Esophagus muscularis mucosa (tissue), 4 donors: ENCODE results near the gene EXO5. TPM values are rescaled to one million over a fixed set of nuclear protein-coding genes. Genes with fewer than 3 reads are reported as not detected.
A peak's percentile ranks its signal among the peaks of the same experiment; 100 is the strongest.

Experiments used
- DNase-seq: peaks from one replicate; pipeline ENCODE4 v3.0.0-alpha.2; 2017; ENCODE audit errors: extremely low spot score
- H3K27ac ChIP-seq, 4 donors: fragments of 200-600 bp; sonication (generic); replicated peaks in 1 of 4; 1 replicate in 3 of 4; 2 replicates in 1 of 4; pipeline ENCODE4 v1.5.1; 2016 to 2019; ENCODE audit warnings: mild to moderate bottlenecking in 1 of 4
- H3K27me3 ChIP-seq, 4 donors: fragments of 200-600 bp; sonication (generic); one replicate each; pipeline versions ENCODE4 v1.5.1 to v1.6.0; 2016 to 2019
- H3K36me3 ChIP-seq, 4 donors: fragments of 200-600 bp; sonication (generic); one replicate each; pipeline ENCODE4 v1.5.1; 2016 to 2019
- H3K4me1 ChIP-seq, 4 donors: fragments of 200-600 bp; sonication (generic); one replicate each; pipeline ENCODE4 v1.5.1; 2016 to 2019
- H3K4me3 ChIP-seq, 4 donors: fragments of 200-600 bp; sonication (generic); 1 replicate in 2 of 4; 2 replicates in 2 of 4; pipeline ENCODE4 v1.5.1; 2016 to 2019; ENCODE audit warnings: mild to moderate bottlenecking in 4 of 4, moderate library complexity in 1 of 4
- H3K9me3 ChIP-seq, 4 donors: fragments of 200-600 bp; sonication (generic); 1 replicate in 3 of 4; 2 replicates in 1 of 4; pipeline ENCODE4 v1.5.1; 2016 to 2019
- EP300 ChIP-seq: sonication (generic); formaldehyde crosslinking; IDR thresholded peaks from one replicate; pipeline ENCODE4 v1.6.1; 2017; ENCODE audit warnings: antibody characterized with exemption
- POLR2A ChIP-seq: fragments of 450-650 bp; IDR thresholded peaks from one replicate; pipeline ENCODE4 v1.6.1; 2017; ENCODE audit warnings: antibody characterized with exemption, moderate library complexity, mild to moderate bottlenecking, low read depth
- POLR2AphosphoS5 ChIP-seq, 2 donors: sonication (generic); formaldehyde crosslinking; IDR thresholded peaks; one replicate each; pipeline ENCODE4 v1.6.1; 2017; ENCODE audit warnings: antibody characterized with exemption in 2 of 2
- WGBS: methylation state at CpG from one replicate; pipeline ENCODE4 v1.1.5; 2018; 5-methylcytosine and 5-hydroxymethylcytosine counted together
- intact Hi-C: fragments of 100-400 bp; cut with DNase I; formaldehyde crosslinking; loops from one replicate; pipeline ENCODE4 v1.15.1; 2023
- total RNA-seq, 4 donors: library from RNA; depleted of rRNA; stranded (reverse); fragments of >200 nt; gene quantifications; one replicate each; pipeline versions ENCODE4 v1.1.0 to v1.2.1, GENCODE V29; 2016
- TF ChIP-seq, protein P1 (sequence below), 3 experiments: fragments of 200-600 bp in 2 of 3; fragments of 450-650 bp in 1 of 3; sonication (generic) in 2 of 3; IDR thresholded peaks; one replicate each; pipeline ENCODE4 v1.5.1; 2017 to 2019; ENCODE audit warnings: antibody characterized with exemption in 3 of 3, mild to moderate bottlenecking in 2 of 3, moderate library complexity in 1 of 3

Gene EXO5
- total RNA-seq, 4 donors from 2014 or later: 4.6 to 10.2 (median 6.7) TPM

DNA sequence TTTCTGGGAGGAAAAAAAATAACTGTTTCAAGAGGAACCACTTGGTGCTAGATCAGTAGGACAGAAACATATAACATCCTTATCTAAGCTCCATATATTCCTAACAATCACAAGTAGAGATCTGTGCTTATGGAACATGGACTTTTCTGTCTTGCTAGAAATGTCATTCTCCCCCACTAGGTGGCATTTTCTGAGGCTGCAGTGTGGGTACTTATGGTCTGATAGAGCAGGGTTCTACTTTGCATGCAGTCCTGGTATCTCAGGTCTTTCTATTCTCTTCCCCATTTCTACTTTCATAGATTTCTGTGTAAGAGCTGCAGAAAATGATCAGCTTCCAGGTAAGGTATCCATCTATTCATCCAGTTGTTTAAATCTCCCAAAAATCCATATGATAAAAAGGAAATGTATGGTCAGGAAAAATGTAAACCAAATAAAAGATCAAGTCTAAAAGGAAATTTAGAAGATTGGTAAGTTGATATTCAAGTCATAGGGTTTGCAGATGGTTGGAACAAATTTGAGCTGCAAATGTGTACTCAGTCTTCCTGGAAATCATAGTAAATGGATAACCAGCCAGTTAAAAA is 24.4 kb downstream of the EXO5 start:
- intact Hi-C loops: no loop called here
- Histone ChIP-seq H3K4me3 (peak overlapping the region in 1 of 4 donors; percentile 67), H3K27me3 (peaks cover 0 to 4% (median 0%) of the 10 kb centered on the region in 4 donors), H3K36me3 (peaks cover 0 to 13% (median 0%) of the 10 kb centered on the region in 4 donors), H3K9me3 (no peaks in the 10 kb centered on the region), H3K4me1 (peaks cover 18 to 22% (median 21%) of the 10 kb centered on the region in 4 donors), H3K27ac (no peak overlapping the region)
- TF ChIP-seq, protein P1, sequence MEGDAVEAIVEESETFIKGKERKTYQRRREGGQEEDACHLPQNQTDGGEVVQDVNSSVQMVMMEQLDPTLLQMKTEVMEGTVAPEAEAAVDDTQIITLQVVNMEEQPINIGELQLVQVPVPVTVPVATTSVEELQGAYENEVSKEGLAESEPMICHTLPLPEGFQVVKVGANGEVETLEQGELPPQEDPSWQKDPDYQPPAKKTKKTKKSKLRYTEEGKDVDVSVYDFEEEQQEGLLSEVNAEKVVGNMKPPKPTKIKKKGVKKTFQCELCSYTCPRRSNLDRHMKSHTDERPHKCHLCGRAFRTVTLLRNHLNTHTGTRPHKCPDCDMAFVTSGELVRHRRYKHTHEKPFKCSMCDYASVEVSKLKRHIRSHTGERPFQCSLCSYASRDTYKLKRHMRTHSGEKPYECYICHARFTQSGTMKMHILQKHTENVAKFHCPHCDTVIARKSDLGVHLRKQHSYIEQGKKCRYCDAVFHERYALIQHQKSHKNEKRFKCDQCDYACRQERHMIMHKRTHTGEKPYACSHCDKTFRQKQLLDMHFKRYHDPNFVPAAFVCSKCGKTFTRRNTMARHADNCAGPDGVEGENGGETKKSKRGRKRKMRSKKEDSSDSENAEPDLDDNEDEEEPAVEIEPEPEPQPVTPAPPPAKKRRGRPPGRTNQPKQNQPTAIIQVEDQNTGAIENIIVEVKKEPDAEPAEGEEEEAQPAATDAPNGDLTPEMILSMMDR (IDR thresholded peaks at IDR 0.05): peak; percentile 38 to 59 (median 40)
- TF ChIP-seq POLR2AphosphoS5 (IDR thresholded peaks at IDR 0.05): no peak
- no peak for DNase-seq

DNA sequence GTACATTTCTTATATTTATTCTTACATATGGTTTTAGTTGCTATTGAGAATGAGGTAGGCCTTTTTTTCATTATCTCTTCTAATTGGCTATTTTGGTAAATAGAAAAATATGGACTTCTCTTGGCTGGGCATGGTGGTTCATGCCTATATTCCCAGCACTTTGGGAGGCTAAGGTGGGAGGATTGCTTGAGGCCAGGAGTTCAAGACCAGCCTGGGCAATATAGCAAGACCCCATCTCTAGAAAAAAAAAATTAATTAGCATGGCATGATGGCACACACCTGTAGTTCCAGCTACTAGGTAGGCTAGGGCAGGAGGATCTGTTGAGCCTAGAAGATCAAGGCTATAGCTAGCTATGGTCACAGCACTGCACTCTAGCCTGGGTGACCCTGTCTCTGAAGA is 26.0 kb downstream of the EXO5 start:
- Histone ChIP-seq H3K9me3 (no peaks in the 10 kb centered on the region), H3K36me3 (peaks cover 0 to 13% (median 2%) of the 10 kb centered on the region in 4 donors), H3K4me3 (no peak overlapping the region), H3K27me3 (peaks cover 0 to 4% (median 0%) of the 10 kb centered on the region in 4 donors), H3K4me1 (peaks cover 18 to 22% (median 21%) of the 10 kb centered on the region in 4 donors), H3K27ac (no peak overlapping the region)
- no peak for DNase-seq
- intact Hi-C loops: no loop called here
- no peak for TF ChIP-seq POLR2A
- TF ChIP-seq EP300: no peak
- TF ChIP-seq, protein P1 (IDR thresholded peaks at IDR 0.05): no peak
- TF ChIP-seq POLR2AphosphoS5 (IDR thresholded peaks at IDR 0.05): no peak

DNA sequence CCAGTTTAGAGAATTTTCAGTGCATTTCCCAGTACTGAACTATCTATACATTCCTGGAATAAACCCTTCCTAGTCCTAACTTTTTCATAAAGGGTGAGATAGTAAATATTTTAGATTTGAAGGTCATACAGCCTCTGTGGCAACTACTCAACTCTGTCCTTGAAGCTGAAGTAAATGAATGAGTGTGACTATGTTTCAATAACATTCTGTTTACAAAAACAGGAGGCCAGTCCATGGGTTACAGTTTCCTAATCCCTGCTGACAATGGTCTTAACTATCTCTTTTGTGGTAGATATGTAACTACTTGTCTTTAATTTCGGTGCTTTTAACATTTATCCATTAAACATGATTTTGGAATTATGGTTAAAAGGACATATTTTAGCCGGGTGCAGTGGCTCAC is 27.2 kb downstream of the EXO5 start:
- H3K36me3 ChIP-seq: peaks cover 2 to 13% (median 5%) of the 10 kb centered on the region in 4 donors
- H3K4me1 ChIP-seq: peaks cover 14 to 19% (median 18%) of the 10 kb centered on the region in 4 donors
- no peak for DNase-seq
- H3K9me3 ChIP-seq: no peaks in the 10 kb centered on the region
- intact Hi-C loops: no loop called here
- H3K27me3 ChIP-seq: peaks cover 0 to 4% (median 0%) of the 10 kb centered on the region in 4 donors
- H3K4me3 ChIP-seq: no peak overlapping the region
- H3K27ac ChIP-seq: no peak overlapping the region
- WGBS: 98% methylated on average over 2 of the region's 2 CpGs
- TF ChIP-seq, protein P1 (IDR thresholded peaks at IDR 0.05): no peak
- TF ChIP-seq POLR2AphosphoS5 (IDR thresholded peaks at IDR 0.05) (no peak), EP300 (no peak), POLR2A (no peak)

DNA sequence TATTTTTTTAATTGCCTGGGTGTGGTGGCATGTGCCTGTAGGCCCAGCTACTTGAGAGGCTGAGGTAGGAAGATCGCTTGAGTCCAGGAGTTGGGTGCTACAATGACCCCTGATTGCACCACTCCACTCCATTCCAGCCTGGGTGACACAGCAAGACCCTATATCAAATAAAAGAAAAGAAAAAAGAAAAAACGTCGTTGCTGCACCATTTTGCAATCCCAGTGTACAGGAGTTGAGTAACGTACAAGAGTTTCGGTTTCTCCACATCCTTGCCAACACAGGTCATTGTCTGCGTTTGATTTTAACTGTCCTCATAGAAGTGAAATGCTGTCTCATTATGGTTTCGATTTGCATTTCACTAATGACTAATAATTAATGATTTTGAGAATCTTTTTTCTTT is 30.8 kb downstream of the EXO5 start:
- 74% methylated on average over 7 of the region's 7 CpGs for WGBS
- TF ChIP-seq POLR2A (no peak), EP300 (no peak), POLR2AphosphoS5 (IDR thresholded peaks at IDR 0.05) (no peak)
- TF ChIP-seq, protein P1 (IDR thresholded peaks at IDR 0.05): no peak
- intact Hi-C loops: no loop called here
- DNase-seq: no peak
- no peaks in the 10 kb centered on the region for H3K4me1 ChIP-seq
- H3K27ac ChIP-seq: no peak overlapping the region
- H3K36me3 ChIP-seq: peaks cover 19 to 49% (median 36%) of the 10 kb centered on the region in 4 donors
- no peaks in the 10 kb centered on the region for H3K9me3 ChIP-seq
- H3K27me3 ChIP-seq: no peaks in the 10 kb centered on the region
- no peak overlapping the region for H3K4me3 ChIP-seq

DNA sequence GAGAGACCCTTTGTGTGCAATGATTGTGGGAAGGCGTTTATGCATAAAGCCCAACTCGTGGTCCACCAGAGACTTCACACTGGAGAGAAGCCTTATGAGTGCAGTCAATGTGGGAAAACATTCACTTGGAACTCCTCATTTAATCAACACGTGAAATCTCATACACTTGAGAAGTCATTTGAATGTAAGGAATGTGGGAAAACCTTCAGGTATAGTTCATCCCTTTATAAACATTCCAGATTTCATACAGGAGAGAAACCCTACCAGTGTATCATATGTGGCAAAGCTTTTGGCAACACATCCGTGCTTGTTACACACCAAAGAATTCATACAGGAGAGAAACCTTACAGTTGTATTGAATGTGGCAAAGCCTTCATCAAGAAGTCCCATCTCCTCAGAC is 38.4 kb downstream of the EXO5 start:
- Histone ChIP-seq H3K27me3 (no peaks in the 10 kb centered on the region), H3K27ac (no peak overlapping the region), H3K36me3 (peaks cover 27 to 60% (median 49%) of the 10 kb centered on the region in 4 donors), H3K9me3 (peaks cover 6 to 15% (median 14%) of the 10 kb centered on the region in 4 donors), H3K4me3 (no peak overlapping the region), H3K4me1 (no peaks in the 10 kb centered on the region)
- TF ChIP-seq, protein P1 (IDR thresholded peaks at IDR 0.05): no peak
- TF ChIP-seq POLR2AphosphoS5 (IDR thresholded peaks at IDR 0.05) (no peak), POLR2A (no peak), EP300 (no peak)
- no peak for DNase-seq
- intact Hi-C loops: no loop called here
- WGBS: 97% methylated on average over 4 of the region's 4 CpGs
